GM21515 (cell line): ENCODE measurements around the gene PARD6G.

ENCODE experiments used
- ATAC-seq: cut with Tn5 transposase; IDR thresholded peaks from one replicate; pipeline ENCODE4 v1.9.1; 2021; ENCODE audit not compliant: unreplicated experiment

Gene PARD6G

GRCh38 chr18:80108739-80109675, 138.3 kb downstream of the PARD6G start, which contains the start of gene ADNP2:
TSS of gene ADNP2 (plus strand) at chr18:80109262. CDS start at chr18:80117543, 8,281 bp downstream.
- peak; percentile 64 for ATAC-seq

DNA sequence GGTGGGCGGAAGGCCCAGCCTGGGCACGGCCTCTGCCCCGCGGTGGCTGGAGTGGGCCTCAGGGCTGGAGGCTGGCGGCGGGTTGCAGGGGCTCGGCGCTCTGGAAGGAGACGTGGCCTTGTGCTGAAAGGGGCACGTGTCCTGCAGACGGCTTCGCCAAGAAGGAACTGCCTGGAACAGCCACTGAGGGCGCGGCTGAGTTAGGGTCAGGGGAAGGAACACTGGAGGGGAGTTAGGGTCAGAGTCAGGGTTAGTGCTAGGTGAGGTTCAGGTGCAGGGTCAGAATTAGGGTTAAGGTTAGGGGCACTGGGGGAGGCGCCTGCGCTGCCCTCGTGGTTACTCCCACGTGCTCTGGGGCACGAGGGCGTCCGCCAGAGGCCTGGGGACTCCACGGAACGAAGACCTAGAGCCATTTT, 139.2 kb downstream of the PARD6G start:
- ATAC-seq = no peak

DNA sequence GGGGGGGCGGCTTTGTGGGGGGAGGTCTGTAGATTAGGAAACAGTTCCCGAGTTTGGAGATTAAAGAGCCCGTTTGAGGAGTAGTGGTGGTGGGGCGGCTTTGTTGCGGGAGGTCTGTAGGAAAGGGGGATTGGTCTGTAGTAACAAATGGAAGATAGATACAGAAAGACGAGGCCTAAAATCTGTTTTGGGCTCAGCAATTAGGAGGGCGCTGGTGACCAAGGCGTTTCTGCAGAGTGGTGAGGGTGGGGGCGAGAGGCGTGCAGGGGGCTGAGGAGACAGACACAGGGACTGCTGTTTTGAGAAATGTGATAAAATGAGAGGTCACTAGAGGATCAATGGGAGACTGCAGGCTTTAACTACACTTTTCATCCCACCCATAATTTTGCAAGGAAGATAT, 139.9 kb downstream of the PARD6G start:
- ATAC-seq = no peak
